Mammary epithelial cell (primary cell): Measurements from ENCODE around the gene KRT72.

ENCODE experiments used
- EZH2 ChIP-seq: IDR thresholded peaks from 2 replicates; pipeline ENCODE4 v1.6.1; 2012; ENCODE audit warnings: low read length, inconsistent platforms, borderline replicate concordance
- TF ChIP-seq, protein P1 (sequence below), 2 donors: IDR thresholded peaks in 1 of 2; conservative IDR thresholded peaks in 1 of 2; 2 replicates each; pipeline ENCODE4 v1.5.1; 2011 to 2012; ENCODE audit warnings: inconsistent platforms in 2 of 2, low read length in 2 of 2, mild to moderate bottlenecking in 2 of 2, control low read depth in 1 of 2, low read depth in 1 of 2; ENCODE audit not compliant: insufficient read depth in 1 of 2; ENCODE audit errors: extremely low read depth in 1 of 2

DNA sequence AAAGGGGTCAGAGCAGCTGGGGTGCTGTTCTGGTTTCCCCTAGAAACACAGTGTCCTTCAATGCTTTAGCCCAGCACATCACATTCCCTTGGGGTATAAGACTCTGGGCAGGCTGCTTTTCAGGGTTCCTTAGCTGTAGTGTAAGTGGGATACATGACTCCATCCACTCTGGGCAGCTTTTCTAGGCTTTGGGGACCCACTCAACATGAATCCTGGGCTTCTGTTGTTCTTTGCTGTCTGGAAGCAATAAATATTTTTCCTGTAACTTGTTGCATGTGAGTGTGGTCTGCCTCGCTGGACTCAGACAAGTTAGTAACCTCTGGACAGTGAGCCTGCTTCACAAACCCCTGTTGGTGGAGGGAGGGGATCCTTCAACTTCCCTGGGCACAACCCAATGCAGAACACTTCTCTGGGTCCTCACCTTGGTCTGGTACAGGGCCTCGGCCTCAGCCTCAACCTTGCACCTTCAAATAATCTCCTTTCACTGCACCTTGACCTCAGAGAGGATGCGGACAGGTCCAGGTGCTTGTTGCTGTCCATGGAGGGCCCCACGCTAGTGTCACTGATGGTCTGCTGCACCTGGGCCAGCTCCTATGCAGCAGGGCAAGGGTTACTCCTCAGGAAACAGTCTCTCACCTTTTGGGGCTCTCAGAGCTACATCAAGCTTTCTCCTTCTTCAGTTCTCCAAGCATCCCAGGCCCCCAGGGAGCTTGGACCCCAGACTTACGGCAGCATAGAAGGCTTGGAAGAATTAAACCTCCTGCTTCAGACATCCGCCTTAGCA lies 30.6 kb upstream of the KRT72 start:
- TF ChIP-seq, protein P1, sequence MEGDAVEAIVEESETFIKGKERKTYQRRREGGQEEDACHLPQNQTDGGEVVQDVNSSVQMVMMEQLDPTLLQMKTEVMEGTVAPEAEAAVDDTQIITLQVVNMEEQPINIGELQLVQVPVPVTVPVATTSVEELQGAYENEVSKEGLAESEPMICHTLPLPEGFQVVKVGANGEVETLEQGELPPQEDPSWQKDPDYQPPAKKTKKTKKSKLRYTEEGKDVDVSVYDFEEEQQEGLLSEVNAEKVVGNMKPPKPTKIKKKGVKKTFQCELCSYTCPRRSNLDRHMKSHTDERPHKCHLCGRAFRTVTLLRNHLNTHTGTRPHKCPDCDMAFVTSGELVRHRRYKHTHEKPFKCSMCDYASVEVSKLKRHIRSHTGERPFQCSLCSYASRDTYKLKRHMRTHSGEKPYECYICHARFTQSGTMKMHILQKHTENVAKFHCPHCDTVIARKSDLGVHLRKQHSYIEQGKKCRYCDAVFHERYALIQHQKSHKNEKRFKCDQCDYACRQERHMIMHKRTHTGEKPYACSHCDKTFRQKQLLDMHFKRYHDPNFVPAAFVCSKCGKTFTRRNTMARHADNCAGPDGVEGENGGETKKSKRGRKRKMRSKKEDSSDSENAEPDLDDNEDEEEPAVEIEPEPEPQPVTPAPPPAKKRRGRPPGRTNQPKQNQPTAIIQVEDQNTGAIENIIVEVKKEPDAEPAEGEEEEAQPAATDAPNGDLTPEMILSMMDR (conservative IDR thresholded peaks at IDR 0.05 in 1 of 2, IDR thresholded peaks at IDR 0.05 in 1 of 2; ENCODE audit: extremely low read depth in 1 of 2, insufficient read depth in 1 of 2, low read depth in 1 of 2, low read length in 2 of 2): no peak
- TF ChIP-seq EZH2: no peak
